ENCODE data around the gene ARHGEF26.
A peak's percentile ranks its signal among the peaks of the same experiment; 100 is the strongest.

ARHGEF26 gene

DNA sequence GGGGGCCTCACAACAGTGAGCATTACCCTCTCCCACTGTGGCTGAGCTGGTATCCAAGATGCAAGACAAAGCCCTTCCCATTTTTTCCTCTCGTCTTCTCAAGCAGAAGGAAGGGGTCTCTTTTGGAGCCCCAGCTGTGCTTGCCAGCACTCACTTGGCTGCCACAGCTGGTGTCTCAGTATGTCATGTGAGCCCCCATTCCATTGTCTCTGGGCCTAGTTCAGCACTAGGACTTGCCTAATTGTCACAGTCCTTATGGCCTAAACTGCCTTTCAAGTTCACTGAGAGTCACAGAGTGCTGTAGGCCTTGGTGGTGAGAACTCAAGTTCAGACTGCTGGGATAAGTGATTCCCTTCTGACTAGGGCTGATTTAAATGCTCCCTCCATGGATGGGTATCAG lies 89.8 kb downstream of the ARHGEF26 start:
- Histone ChIP-seq H3K4me2 (no peak overlapping the region), H3K36me3 (no peaks in the 10 kb centered on the region), H3K27ac (no peak overlapping the region), H3K4me3 (no peak overlapping the region), H3K4me1 (no peaks in the 10 kb centered on the region), H3K27me3 (no peaks in the 10 kb centered on the region), H3K9me3 (replicated peaks in 1 of 11) (peaks cover 0 to 15% (median 4%) of the 10 kb centered on the region in 11 experiments; a peak in 6 of 22 replicates), H4K20me1 (no peaks in the 10 kb centered on the region), H3K9ac (no peak overlapping the region)
- no peak for TF ChIP-seq Cebpa-rat (IDR thresholded peaks at IDR 0.05)

DNA sequence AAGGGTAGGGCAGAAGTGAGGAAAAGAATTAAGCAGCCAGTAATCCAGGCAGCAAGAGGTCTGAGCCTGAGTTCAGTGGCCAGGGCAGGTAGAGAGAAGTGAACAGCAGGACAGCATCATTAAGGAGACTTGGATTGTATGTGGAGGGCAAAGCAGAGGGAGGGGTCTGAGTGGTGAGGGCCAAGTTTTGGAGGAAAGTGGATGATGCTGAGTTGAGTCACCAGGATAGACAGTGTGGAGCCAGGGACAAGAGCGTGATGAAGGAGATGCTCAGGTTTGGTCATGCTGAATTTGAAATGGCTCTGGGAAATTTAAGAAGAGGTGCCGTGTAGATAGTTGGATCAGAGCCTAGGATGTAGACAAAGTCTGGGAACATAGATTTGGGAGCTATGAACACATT lies 93.1 kb downstream of the ARHGEF26 start:
- H4K20me1 ChIP-seq, result no peaks in the 10 kb centered on the region
- H3K27me3 ChIP-seq, result no peaks in the 10 kb centered on the region
- H3K36me3 ChIP-seq, result no peaks in the 10 kb centered on the region
- H3K9me3 ChIP-seq (replicated peaks in 1 of 11), result peaks cover 0 to 11% (median 3%) of the 10 kb centered on the region in 11 experiments; a peak in 5 of 22 replicates
- no peak overlapping the region for H3K9ac ChIP-seq
- H3K4me3 ChIP-seq, result no peak overlapping the region
- H3K4me2 ChIP-seq, result no peak overlapping the region
- no peak overlapping the region for H3K27ac ChIP-seq
- peaks cover 0 to 7% (median 6%) of the 10 kb centered on the region in 10 experiments; a peak in 12 of 20 replicates for H3K4me1 ChIP-seq
- TF ChIP-seq Cebpa-rat (IDR thresholded peaks at IDR 0.05), result no peak

DNA sequence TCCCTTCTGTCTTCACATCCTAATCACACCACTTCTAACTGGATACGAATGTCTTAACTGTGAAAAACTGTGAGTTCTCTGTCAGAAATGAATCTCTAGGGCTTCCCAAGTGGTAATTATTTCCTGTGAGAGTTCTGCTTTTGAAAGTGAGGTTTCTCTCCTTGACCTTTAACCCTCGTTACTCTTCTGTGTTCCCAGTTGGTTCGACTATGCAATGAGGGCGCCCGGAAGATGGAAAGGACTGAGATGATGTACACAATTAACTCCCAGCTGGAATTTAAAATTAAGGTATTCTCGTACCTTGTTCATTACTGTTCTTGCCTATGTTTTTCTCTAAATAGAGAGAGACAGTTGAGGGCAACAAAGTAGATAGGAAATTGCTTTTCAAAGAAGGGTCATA lies 96.5 kb downstream of the ARHGEF26 start:
- no peaks in the 10 kb centered on the region for H3K9me3 ChIP-seq (replicated peaks in 1 of 11)
- no peaks in the 10 kb centered on the region for H3K36me3 ChIP-seq
- no peak for TF ChIP-seq Cebpa-rat (IDR thresholded peaks at IDR 0.05)
- peak overlapping the region in 9 of 11 experiments; percentile 1 to 61 (median 23); a peak in 10 of 22 replicates for H3K4me2 ChIP-seq
- H3K9ac ChIP-seq, result no peak overlapping the region
- no peaks in the 10 kb centered on the region for H3K27me3 ChIP-seq
- peak overlapping the region in 1 of 11 experiments; percentile 22; a peak in 1 of 22 replicates for H3K27ac ChIP-seq
- H3K4me1 ChIP-seq, result peaks cover 0 to 17% (median 6%) of the 10 kb centered on the region in 10 experiments; a peak in 13 of 20 replicates
- H3K4me3 ChIP-seq, result no peak overlapping the region
- no peaks in the 10 kb centered on the region for H4K20me1 ChIP-seq

DNA sequence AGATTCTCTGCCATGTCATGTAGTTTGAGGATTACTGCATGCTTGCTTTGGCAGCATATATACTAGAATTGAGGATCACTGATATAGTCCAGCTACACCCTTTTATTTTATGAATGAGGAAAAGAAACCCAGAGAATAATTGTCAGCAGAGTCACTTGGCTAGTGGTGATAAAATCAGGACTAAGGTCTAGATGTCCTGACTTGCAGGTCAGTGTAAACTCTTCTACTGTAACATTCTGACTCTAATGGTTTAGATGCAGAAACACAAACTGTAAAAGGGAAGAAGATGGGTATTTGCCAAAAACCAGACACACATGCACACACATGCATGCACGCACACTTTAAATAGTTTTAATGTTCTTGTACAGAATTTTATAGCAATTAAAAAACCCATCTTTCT lies 97.5 kb downstream of the ARHGEF26 start:
- Histone ChIP-seq H3K36me3 (no peaks in the 10 kb centered on the region), H3K27me3 (no peaks in the 10 kb centered on the region), H3K9me3 (replicated peaks in 1 of 11) (no peaks in the 10 kb centered on the region), H3K9ac (no peak overlapping the region), H3K4me1 (peaks cover 3 to 22% (median 8%) of the 10 kb centered on the region in 10 experiments; a peak in 15 of 20 replicates), H3K4me3 (no peak overlapping the region), H3K27ac (no peak overlapping the region), H3K4me2 (no peak overlapping the region), H4K20me1 (no peaks in the 10 kb centered on the region)
- no peak for TF ChIP-seq Cebpa-rat (IDR thresholded peaks at IDR 0.05)

DNA sequence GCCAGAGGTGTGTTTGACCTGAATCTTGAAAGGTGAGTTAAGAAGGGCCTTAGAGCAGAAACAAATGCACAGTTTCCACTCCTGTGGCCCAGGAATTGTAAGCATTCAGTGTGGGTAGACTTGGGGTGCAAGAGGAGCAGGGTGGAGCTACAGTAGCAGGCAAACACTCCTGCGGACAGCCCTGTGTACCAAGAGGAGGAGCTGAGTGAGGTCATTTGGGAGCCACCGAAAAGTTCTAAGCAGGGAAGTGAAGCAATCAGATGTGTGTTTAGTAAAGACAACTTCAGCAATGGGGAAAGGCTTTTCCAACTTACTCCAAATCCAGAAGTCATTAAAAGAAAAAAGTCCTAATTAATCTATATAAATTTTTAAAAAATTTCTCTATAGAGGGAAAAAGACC lies 99.3 kb downstream of the ARHGEF26 start:
- Histone ChIP-seq H3K9ac (no peak overlapping the region), H3K4me3 (no peak overlapping the region)
- no peak for TF ChIP-seq Cebpa-rat (IDR thresholded peaks at IDR 0.05)

DNA sequence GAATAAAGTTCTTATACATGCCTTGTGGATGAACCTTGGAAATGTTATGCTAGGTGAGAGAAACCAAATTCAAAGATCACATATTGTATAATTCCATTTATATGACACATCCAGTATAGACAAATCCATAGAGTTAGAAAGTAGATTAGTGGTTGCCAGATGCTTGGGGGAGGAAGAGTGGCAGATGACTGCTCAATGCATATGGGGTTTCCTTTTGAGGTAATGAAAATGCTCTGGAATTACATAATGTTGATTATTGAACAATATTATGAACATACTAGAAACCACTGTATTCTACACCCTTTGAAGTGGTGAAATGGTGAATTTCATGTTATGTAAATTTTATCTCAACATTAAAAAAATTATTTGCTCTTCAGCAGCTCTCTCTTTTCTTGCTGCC lies 102.3 kb downstream of the ARHGEF26 start:
- peak overlapping the region in 5 of 11 experiments; percentile 8 to 79 (median 72); a peak in 8 of 22 replicates for H3K4me2 ChIP-seq
- peaks cover 10 to 35% (median 21%) of the 10 kb centered on the region in 10 experiments for H3K4me1 ChIP-seq
- no peak for TF ChIP-seq Cebpa-rat (IDR thresholded peaks at IDR 0.05)
- H3K27ac ChIP-seq, result no peak overlapping the region
- H3K9ac ChIP-seq, result no peak overlapping the region
- H3K27me3 ChIP-seq, result no peaks in the 10 kb centered on the region
- H3K4me3 ChIP-seq, result no peak overlapping the region
- H3K9me3 ChIP-seq (replicated peaks in 1 of 11), result no peaks in the 10 kb centered on the region
- no peaks in the 10 kb centered on the region for H3K36me3 ChIP-seq
- no peaks in the 10 kb centered on the region for H4K20me1 ChIP-seq

More for the DNA sequence above, 99.3 kb downstream of the ARHGEF26 start:
- no peak overlapping the region for H3K4me2 ChIP-seq
- H4K20me1 ChIP-seq, result no peaks in the 10 kb centered on the region
- no peaks in the 10 kb centered on the region for H3K9me3 ChIP-seq (replicated peaks in 1 of 11)
- H3K4me1 ChIP-seq, result peaks cover 14 to 38% (median 22%) of the 10 kb centered on the region in 10 experiments
- H3K27me3 ChIP-seq, result no peaks in the 10 kb centered on the region
- no peaks in the 10 kb centered on the region for H3K36me3 ChIP-seq
- no peak overlapping the region for H3K27ac ChIP-seq

DNA sequence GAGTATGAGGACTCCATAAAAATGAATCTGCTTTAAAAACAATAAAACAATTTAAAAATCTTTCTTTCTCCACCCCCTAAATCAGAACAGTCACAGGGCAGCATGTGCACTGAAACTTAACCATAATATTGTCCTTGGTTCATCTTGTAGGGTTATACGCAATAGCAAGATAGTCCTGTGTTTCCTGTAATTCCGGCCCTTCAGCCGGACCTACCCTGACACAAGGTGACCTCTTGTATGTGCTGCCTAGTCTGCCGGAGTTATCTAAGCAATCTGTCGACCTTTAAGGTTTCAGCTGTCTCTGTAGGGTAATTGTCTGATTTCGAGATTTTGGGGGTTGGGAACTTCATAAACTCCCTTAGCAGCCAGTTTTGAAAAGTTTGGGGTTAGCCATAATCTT lies 103.2 kb downstream of the ARHGEF26 start:
- Histone ChIP-seq H3K27ac (peak overlapping the region in 7 of 11 experiments; percentile 6 to 50 (median 32); a peak in 6 of 22 replicates), H3K9ac (no peak overlapping the region), H3K4me1 (peaks cover 10 to 35% (median 21%) of the 10 kb centered on the region in 10 experiments), H3K9me3 (replicated peaks in 1 of 11) (no peaks in the 10 kb centered on the region), H3K4me2 (peak overlapping the region; percentile 30 to 79 (median 64)), H4K20me1 (no peaks in the 10 kb centered on the region), H3K27me3 (no peaks in the 10 kb centered on the region), H3K4me3 (no peak overlapping the region), H3K36me3 (no peaks in the 10 kb centered on the region)
- no peak for TF ChIP-seq Cebpa-rat (IDR thresholded peaks at IDR 0.05)

DNA sequence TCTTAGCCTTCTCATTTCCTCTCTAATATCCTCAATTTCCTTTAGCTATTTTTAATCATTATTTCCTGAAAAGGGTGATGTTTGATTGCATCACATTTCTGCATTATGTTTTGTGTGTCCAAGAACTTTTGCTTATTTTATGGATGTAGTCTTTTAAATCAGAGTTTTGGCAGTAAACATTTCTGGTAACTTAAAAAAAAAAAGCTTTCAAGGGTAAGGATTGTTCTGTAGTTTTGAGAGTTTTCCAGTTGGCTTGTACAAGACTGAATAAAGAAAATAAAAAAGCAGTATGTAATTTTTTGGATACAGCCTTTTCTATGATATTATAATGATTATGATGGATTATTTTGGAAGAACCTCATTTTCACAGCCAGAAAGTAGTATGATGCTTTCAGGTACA lies 103.7 kb downstream of the ARHGEF26 start:
- TF ChIP-seq Cebpa-rat (IDR thresholded peaks at IDR 0.05), result 0 out of 22 replicates have a peak, but pooled peaks of 1 of the 11 experiments have one; percentile 35
- Histone ChIP-seq H3K4me1 (peaks cover 10 to 35% (median 21%) of the 10 kb centered on the region in 10 experiments), H4K20me1 (no peaks in the 10 kb centered on the region), H3K4me2 (peak overlapping the region; percentile 30 to 79 (median 64); a peak in 20 of 22 replicates), H3K9me3 (replicated peaks in 1 of 11) (no peaks in the 10 kb centered on the region), H3K27me3 (no peaks in the 10 kb centered on the region), H3K36me3 (no peaks in the 10 kb centered on the region), H3K4me3 (no peak overlapping the region; a peak in 1 of 20 replicates), H3K9ac (no peak overlapping the region), H3K27ac (no peak overlapping the region)

DNA sequence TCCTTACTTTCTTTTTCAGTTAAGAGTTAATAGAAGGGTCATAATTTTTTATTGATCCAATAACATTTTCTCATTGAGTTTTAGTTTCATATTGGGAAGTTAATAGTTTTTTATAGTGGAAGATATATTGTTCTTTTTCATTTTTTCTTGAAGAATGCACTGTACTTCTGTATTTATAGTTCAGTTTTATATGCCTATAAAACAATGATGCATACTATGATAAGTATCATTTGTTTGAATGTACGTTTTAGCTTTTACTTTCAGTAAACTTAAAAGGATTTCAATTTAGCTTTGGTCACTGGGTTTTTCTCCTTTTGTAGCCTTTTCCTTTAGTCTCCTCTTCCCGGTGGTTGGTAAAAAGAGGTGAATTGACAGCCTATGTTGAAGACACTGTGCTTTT lies 104.3 kb downstream of the ARHGEF26 start:
- no peak for TF ChIP-seq Cebpa-rat (IDR thresholded peaks at IDR 0.05)
- Histone ChIP-seq H3K36me3 (no peaks in the 10 kb centered on the region), H3K9ac (no peak overlapping the region), H3K27me3 (no peaks in the 10 kb centered on the region), H3K9me3 (replicated peaks in 1 of 11) (no peaks in the 10 kb centered on the region), H3K4me1 (peaks cover 10 to 39% (median 24%) of the 10 kb centered on the region in 10 experiments), H3K4me2 (peak overlapping the region in 3 of 11 experiments; percentile 16 to 34 (median 27); a peak in 4 of 22 replicates), H3K4me3 (no peak overlapping the region), H4K20me1 (no peaks in the 10 kb centered on the region), H3K27ac (no peak overlapping the region)

DNA sequence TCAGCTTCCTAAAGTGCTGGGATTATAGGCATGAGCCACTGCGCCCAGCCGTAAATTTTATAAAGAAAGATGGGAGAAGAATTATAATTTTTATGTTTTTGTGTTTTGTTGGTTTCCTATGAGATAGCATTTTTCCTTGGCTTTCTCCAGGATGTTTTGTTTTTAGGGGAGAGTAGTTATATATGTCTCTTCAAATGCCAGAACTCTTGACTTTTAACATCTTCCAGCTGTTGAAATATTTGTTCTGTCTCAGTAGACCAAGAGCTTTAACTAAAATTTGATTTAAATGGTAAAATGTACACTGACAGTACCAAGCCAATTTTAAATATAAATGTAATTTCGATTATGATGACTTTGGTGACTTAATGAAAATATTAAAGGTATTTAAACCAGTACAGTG lies 106.3 kb downstream of the ARHGEF26 start:
- no peak overlapping the region for H3K9ac ChIP-seq
- H3K4me2 ChIP-seq, result no peak overlapping the region
- H3K27me3 ChIP-seq, result no peaks in the 10 kb centered on the region
- no peak for TF ChIP-seq Cebpa-rat (IDR thresholded peaks at IDR 0.05)
- H3K27ac ChIP-seq, result no peak overlapping the region
- H3K9me3 ChIP-seq (replicated peaks in 1 of 11), result no peaks in the 10 kb centered on the region
- H3K36me3 ChIP-seq, result no peaks in the 10 kb centered on the region
- peaks cover 10 to 38% (median 24%) of the 10 kb centered on the region in 10 experiments for H3K4me1 ChIP-seq
- no peaks in the 10 kb centered on the region for H4K20me1 ChIP-seq
- H3K4me3 ChIP-seq, result no peak overlapping the region
